SK-N-SH treated with all-trans-retinoic acid at 6 μM for 48 hours (cell line): Measurements from ENCODE around the gene TM4SF5.

Experiments used
- ARNTL ChIP-seq: fragments of 450-650 bp; formaldehyde crosslinking; IDR thresholded peaks from 2 replicates; pipeline ENCODE4 v1.5.0; 2020; ENCODE audit warnings: low read depth, mild to moderate bottlenecking, moderate library complexity, borderline replicate concordance
- CREB5 ChIP-seq: fragments of 250-450 bp; sonication (Bioruptor Pico); IDR thresholded peaks from 2 replicates; pipeline ENCODE4 v1.5.1; 2020; ENCODE audit warnings: low read depth, mild to moderate bottlenecking, moderate library complexity
- CSDC2 ChIP-seq: fragments of 250-450 bp; sonication (Bioruptor Pico); IDR thresholded peaks from 2 replicates; pipeline ENCODE4 v1.5.0; 2020; ENCODE audit warnings: mild to moderate bottlenecking, moderate library complexity
- ESRRG ChIP-seq: fragments of 250-450 bp; sonication (Bioruptor Pico); IDR thresholded peaks from 2 replicates; pipeline ENCODE4 v1.6.1; 2021; ENCODE audit warnings: mild to moderate bottlenecking
- TCF4 ChIP-seq: fragments of 250-450 bp; sonication (Bioruptor Pico); IDR thresholded peaks from 2 replicates; pipeline ENCODE4 v1.8.0; 2021; ENCODE audit warnings: mild to moderate bottlenecking, moderate library complexity, borderline replicate concordance
- TOX ChIP-seq: fragments of 250-450 bp; sonication (Bioruptor Pico); IDR thresholded peaks from 2 replicates; pipeline ENCODE4 v1.8.0; 2021; ENCODE audit warnings: mild to moderate bottlenecking, moderate library complexity, borderline replicate concordance
- TSHZ2 ChIP-seq: fragments of 250-450 bp; sonication (Bioruptor Pico); IDR thresholded peaks from 2 replicates; pipeline ENCODE4 v1.5.0; 2020; ENCODE audit warnings: mild to moderate bottlenecking, moderate library complexity
- ZFP3 ChIP-seq: fragments of 250-450 bp; sonication (Bioruptor Pico); IDR thresholded peaks from 2 replicates; pipeline ENCODE4 v1.5.0; 2020; ENCODE audit warnings: mild to moderate bottlenecking, moderate library complexity
- ZFP30 ChIP-seq: fragments of 450-650 bp; formaldehyde crosslinking; IDR thresholded peaks from 2 replicates; pipeline ENCODE4 v1.5.0; 2022; ENCODE audit warnings: mild to moderate bottlenecking, moderate library complexity
- ZNF565 ChIP-seq: fragments of 450-650 bp; formaldehyde crosslinking; conservative IDR thresholded peaks from 2 replicates; pipeline ENCODE4 v1.5.0; 2020; ENCODE audit warnings: low read depth, mild to moderate bottlenecking, moderate library complexity
- ZNF70 ChIP-seq: fragments of 450-650 bp; formaldehyde crosslinking; IDR thresholded peaks from 2 replicates; pipeline ENCODE4 v1.5.0; 2020; ENCODE audit warnings: mild to moderate bottlenecking, moderate library complexity
- TF ChIP-seq, protein P1 (sequence below): fragments of 250-450 bp; sonication (Bioruptor Pico); IDR thresholded peaks from 2 replicates; pipeline ENCODE4 v1.8.0; 2020; ENCODE audit warnings: mild to moderate bottlenecking, moderate library complexity, borderline replicate concordance
- TF ChIP-seq, protein P2 (sequence below): fragments of 250-450 bp; sonication (Bioruptor Pico); IDR thresholded peaks from 2 replicates; pipeline ENCODE4 v1.5.1; 2021; ENCODE audit warnings: mild to moderate bottlenecking, moderate library complexity

DNA sequence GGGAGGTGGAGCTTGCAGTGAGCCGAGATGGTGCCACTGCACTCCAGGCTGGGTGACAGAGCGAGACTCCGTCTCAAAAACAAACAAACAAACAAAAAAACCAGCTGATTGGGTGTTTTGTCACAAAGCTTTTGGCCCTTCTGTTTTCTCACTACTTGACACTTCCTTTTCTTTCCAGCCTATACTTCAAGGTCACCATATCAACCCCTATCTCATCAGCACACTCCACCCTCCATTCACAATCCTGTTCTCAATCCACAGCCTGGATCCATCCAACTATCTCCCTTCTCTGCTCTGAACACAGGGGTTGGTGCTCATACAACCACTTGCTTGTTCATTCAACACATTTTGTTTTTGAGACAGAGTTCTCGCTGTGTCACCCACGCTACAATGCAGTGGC lies 47.0 kb upstream of the TM4SF5 start:
- TF ChIP-seq TCF4 (CRISPR knock-in tag) (no peak), ZFP30 (CRISPR knock-in tag) (no peak), ZFP3 (CRISPR knock-in tag) (no peak), ZNF70 (CRISPR knock-in tag) (no peak), ESRRG (no peak), CSDC2 (CRISPR knock-in tag) (no peak), CREB5 (CRISPR knock-in tag) (no peak), TSHZ2 (CRISPR knock-in tag) (no peak), ARNTL (no peak), ZNF565 (CRISPR knock-in tag) (no peak), TOX (CRISPR knock-in tag) (no peak)
- TF ChIP-seq, protein P1, sequence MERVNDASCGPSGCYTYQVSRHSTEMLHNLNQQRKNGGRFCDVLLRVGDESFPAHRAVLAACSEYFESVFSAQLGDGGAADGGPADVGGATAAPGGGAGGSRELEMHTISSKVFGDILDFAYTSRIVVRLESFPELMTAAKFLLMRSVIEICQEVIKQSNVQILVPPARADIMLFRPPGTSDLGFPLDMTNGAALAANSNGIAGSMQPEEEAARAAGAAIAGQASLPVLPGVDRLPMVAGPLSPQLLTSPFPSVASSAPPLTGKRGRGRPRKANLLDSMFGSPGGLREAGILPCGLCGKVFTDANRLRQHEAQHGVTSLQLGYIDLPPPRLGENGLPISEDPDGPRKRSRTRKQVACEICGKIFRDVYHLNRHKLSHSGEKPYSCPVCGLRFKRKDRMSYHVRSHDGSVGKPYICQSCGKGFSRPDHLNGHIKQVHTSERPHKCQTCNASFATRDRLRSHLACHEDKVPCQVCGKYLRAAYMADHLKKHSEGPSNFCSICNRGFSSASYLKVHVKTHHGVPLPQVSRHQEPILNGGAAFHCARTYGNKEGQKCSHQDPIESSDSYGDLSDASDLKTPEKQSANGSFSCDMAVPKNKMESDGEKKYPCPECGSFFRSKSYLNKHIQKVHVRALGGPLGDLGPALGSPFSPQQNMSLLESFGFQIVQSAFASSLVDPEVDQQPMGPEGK, result no peak
- TF ChIP-seq, protein P2, sequence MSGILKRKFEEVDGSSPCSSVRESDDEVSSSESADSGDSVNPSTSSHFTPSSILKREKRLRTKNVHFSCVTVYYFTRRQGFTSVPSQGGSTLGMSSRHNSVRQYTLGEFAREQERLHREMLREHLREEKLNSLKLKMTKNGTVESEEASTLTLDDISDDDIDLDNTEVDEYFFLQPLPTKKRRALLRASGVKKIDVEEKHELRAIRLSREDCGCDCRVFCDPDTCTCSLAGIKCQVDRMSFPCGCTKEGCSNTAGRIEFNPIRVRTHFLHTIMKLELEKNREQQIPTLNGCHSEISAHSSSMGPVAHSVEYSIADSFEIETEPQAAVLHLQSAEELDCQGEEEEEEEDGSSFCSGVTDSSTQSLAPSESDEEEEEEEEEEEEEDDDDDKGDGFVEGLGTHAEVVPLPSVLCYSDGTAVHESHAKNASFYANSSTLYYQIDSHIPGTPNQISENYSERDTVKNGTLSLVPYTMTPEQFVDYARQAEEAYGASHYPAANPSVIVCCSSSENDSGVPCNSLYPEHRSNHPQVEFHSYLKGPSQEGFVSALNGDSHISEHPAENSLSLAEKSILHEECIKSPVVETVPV, result no peak
